CD4-positive, alpha-beta T cell treated with Interferon gamma for 1 hour (primary cell): ENCODE measurements around the gene LIPE.
A peak's percentile ranks its signal among the peaks of the same experiment; 100 is the strongest.

Experiments used
- DNase-seq: peaks from one replicate; pipeline ENCODE4 v3.0.0-alpha.2; 2020

LIPE gene

DNA sequence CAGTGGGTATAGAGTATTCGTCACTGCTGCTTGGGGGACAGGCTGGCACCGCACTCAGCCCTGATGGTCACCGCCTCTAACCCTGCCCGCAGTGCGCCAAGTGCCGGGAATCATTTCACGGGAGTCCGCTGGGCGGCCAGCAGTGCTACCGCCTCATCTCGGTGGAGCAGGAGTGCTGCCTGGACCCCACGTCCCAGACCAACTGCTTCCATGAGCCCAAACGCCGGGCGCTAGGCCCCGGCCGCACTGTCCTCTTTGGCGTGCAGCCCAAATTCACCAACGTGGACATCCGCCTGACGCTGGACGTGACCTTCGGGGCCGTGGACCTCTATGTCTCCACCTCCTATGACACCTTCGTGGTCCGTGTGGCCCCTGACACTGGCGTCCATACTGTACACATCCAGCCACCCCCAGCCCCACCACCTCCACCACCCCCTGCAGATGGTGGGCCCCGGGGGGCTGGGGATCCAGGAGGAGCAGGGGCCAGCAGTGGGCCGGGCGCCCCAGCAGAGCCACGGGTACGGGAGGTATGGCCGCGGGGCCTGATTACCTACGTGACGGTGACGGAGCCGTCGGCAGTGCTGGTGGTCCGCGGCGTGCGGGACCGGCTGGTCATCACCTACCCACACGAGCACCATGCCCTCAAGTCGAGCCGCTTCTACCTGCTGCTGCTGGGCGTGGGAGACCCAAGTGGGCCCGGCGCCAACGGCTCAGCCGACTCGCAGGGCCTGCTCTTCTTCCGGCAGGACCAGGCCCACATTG is 51.6 kb downstream of the LIPE start:
- no peak for DNase-seq

DNA sequence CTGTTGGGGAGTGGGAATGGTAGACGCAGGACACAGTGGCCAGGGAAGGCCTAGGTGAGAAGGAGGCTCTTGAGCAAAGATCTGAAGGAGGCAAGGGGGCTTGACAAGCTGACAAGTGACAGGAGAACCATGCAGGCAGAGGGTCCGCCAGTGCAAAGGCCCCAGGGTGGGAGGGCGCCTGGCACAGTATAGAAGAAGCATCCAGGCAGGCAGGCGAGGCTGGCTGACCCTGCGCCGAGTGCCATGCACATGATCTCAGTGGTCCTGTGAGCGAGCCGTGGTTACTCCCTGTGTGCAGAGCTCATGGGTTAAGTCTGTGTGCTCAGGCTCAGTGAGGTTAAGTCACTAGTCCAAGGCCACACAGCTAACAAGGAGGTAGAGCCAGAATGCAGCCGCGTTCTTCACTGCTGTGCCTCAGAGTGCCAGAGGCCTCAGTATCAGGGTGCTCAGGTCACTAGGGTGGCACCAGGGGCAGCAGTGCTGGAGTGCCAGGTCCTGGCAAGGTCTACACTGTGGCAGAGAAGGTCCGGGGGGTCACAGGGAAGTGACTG is 52.3 kb downstream of the LIPE start:
- no peak for DNase-seq

DNA sequence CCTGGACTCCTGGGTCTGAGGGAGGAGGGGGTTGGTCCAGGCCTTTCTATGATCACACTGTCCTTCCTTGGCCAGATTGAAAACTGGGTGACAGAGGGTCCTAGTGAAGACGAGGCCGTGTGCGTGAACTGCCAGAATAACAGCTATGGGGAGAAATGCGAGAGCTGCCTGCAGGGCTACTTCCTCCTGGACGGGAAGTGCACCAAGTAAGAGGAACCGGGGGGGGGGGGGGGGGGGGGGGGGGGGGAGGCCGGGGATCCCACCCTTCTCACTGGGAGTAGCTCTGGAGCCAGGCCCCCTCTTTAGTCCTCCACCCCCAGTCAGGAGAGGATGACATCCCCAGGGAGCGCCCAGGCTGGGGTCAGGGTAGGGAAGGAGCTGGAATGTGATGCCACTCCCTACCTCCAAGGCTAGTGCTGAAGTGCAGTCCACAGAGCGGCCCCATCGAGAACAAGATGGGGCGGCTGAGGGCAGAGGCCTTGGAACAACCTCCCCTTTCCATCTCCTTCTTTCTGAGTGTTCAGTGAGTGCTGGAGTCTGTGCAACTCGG is 56.5 kb downstream of the LIPE start:
- no peak for DNase-seq

DNA sequence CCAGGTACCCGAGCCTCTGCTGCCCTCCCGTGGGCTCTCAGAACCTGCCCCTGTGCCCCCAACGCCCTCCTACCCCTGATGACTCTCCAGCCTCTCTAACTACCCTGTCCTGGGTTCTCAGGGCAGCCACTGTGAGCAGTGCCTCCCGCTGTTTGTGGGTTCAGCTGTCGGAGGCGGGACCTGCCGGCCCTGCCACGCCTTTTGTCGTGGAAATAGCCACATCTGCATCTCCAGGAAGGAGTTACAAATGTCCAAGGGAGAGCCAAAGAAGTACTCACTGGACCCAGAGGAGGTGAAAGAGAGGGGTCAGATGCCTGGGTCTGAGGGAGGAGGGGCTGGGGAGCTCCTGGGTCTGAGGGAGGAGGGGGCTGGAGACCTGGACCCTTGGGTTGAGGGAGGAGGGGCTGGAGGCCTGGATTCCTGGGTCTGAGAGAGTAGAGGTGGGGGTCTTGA is 57.1 kb downstream of the LIPE start:
- no peak for DNase-seq

DNA sequence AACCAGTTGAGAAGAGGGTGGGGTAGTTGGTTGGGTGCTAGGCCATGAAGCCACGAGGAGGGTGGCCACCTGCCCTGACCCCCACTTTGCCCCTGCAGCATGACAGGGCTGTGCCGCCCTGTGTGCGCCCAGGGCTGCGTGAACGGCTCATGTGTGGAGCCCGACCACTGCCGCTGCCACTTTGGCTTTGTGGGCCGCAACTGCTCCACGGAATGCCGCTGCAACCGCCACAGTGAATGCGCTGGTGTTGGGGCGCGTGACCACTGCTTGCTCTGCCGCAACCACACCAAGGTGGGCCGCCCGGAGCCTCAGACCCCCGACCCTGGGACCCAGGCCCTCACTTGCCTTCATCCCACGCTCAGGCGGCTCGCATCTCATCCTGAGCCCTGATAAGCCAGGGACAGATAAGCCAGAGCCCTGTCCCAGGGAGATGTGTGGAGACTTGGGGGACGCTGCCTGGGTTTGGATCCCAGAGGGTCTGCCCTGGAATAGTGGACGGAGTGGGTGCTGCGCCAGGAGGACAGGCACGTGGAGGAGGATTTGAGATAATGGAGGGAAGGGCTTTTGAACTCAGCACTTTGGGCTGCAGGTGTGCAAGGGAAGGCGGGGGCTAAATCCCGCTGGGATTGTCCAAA is 57.6 kb downstream of the LIPE start:
- DNase-seq = no peak

DNA sequence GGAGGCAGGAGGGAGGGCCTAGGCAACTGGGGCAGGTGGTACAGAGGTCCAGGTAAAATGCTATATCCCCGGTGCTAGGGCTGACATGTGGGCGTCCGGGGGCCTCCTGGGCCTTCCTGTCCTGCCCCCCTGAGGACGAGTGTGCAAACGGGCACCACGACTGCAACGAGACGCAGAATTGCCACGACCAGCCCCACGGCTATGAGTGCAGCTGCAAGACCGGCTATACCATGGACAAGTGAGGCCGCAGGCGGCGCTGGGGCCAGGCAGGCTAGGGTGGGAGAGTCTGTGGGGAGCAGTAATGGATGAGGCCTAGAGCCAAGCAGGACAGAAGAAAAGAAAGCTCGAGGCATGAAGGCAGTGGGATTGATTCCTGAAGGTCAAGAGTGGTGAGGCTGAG is 58.4 kb downstream of the LIPE start:
- no peak for DNase-seq

DNA sequence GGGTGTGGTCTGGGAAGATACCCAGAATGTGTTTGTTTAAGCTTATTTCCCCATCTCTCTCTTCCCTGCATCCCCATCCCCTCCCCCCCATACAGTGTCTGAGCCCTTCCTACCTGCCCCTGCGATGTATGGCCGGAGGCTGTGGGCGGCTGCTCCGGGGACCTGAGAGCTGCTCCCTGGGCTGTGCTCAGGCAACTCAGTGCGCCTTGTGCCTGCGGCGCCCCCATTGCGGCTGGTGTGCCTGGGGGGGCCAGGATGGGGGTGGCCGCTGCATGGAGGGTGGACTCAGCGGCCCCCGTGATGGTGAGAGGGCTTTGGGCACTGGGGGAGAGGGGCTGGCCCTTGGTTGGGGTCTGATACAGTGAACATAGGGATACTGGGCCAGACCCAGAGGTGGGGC is 58.8 kb downstream of the LIPE start:
- no peak for DNase-seq

DNA sequence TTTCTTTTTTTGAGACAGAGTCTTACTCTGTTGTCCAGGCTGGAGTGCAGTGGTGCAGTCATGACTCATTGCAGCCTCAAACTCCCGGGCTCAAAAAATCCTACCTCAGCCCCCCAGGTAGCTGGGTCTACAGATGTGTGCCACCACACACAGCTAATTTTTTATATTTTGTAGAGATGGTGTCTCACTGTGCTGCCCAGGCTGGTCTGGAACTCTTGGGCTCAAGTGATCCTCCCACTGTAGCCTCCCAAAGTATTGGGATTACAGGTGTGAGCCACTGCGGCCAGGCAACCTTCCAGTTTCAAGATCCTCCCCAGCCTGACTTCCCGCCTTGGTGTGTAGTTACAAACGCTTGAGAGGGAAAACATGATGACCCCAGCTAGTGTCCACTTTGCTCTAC is 59.3 kb downstream of the LIPE start:
- DNase-seq = no peak

DNA sequence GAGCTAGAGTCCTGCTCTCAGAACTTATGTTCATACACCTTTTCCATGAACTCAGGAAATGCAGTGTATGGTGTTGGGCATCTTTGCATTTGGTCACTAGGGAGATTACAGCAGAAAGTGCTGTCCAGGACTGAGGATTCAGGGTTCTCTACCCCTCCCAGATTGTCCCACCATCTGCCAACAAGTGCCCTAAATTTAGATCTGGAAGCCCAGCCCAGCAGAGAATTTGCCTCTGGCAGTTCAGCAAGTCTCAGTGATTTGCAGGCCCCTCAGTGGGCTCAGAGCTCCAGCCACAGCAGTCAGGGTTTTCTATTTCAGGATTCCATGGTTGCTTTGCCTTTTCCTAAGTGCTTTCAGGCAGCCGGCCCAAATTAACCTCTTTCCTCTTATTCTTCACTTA is 60.5 kb downstream of the LIPE start:
- no peak for DNase-seq

DNA sequence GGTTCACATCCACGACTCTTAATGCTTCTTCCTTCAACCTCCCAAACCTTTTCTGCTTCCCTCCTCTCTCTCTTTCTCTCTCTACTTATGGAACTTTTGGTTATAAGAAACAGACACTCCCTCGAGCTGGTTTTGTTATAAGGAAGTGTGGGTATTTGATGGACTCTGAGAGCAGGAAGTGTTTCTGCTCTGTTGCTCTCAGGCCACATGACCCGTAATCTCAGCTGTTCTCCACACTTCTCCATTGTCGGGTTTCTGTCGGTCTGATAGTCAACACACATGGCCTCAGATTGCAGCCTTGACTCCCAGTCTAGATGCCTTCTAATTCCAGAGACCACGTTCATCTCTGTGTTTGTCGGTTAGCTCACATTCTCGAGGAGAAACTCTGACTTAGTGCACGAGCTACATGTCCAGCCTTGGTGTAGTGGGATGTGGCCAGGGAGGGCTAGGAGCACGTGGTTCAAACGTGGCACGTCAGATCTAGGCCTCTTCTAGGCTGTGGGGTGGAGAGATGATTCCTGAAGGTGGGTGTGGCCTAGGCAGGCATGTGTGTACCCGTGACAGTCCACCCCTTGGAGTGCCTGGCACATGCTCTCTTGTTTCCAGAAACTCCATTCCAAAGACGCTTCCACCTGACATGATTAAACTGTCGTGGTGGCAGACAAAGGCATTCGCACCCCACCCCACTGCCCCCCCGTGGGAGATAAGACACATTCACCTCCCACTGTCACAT is 63.4 kb downstream of the LIPE start:
- DNase-seq = peak; percentile 46

DNA sequence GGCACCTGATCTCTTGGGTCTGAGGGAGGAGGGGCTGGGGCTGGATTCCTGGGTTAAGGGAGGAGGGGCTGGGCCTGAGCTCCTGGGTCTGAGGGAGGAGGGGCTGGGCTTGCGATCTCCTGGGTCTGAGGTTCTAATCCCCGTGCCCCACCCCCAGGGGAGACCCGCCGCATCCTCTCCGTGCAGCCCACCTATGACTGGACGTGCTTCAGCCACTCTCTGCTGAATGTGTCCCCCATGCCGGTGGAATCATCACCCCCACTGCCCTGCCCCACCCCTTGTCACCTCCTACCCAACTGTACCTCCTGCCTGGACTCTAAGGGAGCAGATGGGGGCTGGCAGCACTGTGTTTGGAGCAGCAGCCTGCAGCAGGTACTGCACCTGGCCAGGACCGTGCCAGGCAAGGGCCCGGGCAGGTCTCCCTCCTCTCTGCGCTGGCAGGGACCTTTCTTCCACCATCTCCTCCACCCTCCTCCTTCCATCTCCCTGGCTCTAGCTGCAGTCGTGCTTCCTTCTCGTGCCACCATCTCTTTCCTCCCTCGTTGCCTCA is 64.2 kb downstream of the LIPE start:
- DNase-seq = no peak

DNA sequence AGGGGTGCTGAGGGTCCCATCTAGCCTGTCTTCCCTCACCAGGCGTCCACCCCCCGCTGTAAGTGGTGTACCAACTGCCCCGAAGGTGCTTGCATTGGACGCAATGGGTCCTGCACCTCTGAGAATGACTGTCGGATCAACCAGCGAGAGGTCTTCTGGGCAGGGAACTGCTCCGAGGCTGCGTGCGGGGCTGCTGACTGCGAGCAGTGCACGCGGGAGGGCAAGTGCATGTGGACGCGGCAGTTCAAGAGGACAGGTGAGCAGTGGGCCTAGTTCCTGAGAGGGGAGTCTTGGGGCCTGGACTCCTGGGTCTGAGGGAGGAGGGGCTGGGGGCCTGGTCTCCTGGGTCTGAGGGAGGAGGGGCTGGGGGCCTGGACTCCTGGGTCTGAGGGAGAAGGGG is 64.8 kb downstream of the LIPE start:
- DNase-seq = no peak

DNA sequence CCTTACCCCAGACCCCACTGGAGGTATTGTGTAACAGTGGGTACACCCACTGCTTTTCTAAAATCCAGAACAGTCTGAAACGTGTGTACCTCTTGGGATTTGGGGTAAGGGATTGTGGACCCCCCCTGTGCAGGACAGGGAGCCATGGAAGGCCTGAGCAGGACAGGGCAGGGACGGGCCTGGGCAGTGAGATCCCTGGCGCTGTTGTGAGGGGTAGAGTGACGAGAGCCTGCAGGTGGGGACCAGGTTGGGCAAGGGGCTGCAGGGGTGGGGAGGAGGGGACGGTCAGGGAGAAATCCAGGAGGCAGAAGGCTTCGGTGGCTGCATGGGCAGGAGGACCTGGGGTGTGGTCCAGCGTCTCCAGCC is 65.7 kb downstream of the LIPE start:
- DNase-seq = no peak

DNA sequence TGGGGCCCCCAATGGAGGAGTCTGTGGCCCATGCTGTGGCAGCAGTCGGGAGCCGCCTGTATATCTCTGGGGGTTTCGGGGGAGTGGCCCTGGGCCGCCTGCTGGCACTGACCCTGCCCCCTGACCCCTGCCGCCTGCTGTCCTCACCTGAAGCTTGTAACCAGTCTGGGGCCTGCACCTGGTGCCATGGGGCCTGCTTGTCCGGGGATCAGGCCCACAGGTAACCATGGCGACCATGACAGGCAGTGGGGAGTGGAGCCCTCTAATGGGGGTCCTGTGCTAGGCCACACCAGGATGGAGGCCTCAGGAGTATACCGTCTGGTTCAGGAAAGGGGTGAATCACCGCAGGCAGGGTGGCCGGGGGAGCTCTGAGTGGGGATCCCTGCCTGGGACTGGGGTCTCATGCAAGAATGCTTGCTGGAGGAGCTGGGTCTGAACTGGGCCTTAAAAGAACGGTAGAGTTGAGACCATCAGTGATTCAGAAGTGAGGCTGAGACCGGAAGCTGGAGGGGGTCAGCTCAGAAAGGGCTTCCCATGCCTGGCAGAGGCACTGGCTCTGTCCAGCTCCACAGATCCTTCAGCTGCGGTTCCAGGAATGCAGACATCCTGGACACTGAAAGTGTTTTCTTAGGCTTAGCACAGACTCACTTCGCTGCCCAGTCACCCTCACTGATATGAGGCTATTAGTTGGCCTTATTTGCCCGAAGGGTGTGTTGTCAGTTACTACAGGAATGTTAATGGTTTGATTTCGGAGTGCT is 66.2 kb downstream of the LIPE start:
- DNase-seq = no peak

DNA sequence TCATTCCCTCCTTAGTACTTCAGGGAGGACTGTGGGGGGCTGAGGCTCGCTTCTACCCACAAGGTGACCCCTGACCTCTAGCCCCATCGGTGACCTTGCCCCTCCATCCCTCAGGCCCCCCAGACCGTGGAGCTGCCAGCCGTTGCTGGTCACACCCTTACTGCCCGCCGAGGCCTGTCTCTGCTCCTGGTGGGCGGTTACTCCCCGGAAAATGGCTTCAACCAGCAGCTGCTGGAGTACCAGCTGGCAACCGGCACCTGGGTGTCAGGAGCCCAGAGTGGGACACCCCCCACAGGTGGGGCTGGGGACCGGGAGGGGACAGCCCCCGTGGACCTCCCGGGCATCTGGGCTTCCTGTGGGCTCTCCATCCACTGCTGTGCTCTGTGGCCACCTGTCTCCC is 69.9 kb downstream of the LIPE start:
- no peak for DNase-seq

DNA sequence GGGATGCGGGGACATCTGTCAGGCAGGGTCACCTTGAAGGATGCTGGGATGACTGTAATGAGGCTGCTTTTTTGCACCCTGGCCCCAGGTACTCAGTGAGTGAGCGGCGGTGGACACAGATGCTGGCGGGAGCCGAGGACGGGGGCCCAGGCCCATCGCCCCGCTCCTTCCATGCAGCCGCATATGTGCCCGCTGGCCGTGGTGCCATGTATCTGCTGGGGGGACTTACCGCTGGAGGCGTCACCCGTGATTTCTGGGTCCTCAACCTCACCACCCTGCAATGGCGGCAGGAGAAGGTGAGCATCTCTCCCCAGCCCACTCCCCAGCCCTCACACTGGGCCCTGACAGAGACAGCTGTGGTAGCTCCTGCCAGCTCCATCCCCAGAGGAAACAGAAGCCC is 70.5 kb downstream of the LIPE start:
- DNase-seq = no peak

DNA sequence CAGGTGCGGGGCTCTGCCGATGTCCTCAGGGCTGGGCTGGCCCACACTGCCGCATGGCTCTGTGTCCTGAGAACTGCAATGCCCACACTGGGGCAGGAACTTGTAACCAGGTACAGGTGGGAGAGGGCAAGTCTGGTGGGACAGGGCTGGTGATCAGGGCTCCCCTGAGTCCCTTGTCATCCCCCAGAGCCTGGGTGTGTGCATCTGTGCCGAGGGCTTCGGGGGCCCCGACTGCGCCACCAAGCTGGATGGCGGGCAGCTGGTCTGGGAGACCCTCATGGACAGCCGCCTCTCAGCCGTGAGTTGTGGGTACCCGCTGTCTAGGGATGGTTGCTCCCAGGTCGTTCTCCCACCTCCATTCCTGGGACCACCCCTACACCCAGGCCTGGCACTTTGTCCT is 71.3 kb downstream of the LIPE start:
- DNase-seq = no peak

DNA sequence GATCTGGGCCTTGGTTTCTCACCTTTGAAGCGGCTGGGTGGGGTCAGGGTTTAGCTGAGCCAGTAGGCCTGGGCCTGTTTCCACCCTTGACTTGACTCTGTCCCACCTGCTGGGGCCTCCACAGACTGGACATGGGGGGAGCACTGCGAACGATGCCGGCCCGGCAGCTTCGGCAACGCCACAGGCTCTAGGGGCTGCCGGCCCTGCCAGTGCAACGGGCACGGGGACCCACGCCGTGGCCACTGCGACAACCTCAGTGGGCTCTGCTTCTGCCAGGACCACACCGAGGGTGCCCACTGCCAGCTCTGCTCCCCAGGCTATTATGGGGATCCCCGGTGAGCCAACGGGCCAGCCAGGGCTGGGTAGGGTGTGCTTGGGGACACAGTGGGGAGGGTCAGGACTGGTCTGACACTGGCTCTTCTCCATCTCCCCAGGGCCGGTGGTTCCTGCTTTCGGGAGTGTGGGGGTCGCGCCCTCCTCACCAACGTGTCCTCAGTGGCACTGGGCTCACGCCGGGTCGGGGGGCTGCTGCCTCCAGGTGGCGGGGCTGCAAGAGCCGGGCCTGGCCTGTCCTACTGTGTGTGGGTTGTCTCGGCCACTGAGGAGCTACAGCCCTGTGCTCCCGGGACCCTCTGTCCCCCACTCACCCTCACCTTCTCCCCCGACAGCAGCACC is 73.7 kb downstream of the LIPE start:
- DNase-seq = no peak

DNA sequence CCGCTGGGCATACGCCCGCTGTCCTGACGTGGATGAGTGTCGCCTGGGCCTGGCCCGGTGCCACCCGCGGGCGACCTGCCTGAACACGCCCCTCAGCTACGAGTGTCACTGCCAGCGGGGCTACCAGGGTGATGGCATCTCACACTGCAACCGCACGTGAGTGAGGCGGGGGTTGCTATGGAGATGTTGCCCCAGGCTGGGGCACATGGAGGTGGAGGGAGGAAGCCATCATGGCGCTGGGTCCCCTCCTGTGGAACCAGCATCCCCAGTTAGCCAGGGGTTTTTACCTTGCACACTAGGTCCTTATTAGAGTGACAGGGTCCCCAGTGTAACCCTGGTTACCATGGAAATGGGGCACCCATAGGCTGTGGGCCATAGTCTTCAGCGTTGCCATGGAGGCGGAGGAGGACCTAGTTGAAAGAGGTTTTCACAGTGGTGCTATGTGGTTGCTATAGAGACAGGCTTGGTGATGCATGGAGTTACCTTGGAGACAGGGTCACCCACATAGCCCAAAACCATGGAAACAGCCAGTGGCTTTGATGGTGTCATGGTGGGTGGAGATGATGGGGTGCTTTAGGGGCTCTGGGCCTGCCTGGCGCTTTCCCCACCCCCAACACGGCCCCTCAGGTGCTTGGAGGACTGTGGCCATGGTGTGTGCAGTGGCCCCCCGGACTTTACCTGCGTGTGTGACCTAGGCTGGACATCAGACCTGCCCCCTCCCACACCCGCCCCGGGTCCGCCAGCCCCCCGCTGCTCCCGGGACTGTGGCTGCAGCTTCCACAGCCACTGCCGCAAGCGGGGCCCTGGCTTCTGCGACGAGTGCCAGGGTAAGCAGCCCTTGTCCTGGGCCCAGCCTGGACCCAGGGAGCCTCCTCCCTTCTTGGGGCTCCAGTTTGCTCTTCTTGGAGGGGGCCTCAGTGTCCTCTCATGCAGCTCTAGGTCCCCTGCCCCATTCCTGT is 74.6 kb downstream of the LIPE start:
- DNase-seq = peak; percentile 38
